Measurements from ENCODE around the gene TMEM147. TPM values are rescaled to one million over a fixed set of nuclear protein-coding genes. Genes with fewer than 3 reads are reported as not detected.

Gene TMEM147
- total RNA-seq, 4 donors from 2014 or later = 86.2 to 145 (median 119) TPM

DNA sequence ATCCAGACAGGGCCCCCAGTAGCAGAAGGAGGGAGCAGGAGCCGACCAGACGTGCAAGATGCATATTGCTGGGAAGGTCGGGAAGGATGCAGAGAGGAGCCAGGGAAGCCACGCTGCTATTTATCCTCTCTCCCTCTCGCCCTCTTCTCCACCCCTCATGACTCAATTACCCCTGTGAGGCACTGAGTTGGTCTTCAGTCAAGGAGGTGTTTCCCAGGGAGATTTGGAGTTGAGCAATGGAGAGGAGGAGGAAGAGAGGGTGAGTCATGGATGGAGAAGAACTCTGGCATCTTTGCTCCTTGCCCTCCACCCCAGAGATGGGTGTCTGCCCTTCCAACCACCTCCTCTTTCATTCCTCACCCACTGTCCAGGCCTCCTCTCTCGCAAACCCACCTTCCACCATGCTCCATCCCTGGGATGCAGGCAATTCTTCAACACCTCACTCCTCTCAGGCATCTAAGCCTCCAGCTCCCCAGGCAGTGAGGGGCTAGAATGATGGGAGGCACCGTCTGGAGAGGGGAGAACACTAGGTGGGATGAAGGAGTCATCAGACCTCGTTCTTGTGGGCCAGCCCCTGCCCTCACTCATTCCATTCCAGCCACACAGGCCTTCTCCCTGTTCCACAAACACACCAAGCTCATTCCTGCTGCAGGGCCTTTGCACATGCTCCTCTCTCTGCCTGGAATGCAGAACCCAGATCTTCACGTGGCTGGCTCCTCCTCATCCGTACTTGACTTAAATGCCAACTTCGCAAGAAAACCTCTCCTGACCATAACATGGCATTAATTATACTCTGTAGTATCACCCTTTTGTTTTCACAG, 17.0 kb upstream of the TMEM147 start, which contains the start of gene SBSN:
SBSN (minus strand) TSS at position 94 of the 821 bp plus-strand sequence; CDS start at position 64, 30 bp downstream.
- H3K4me3 ChIP-seq = no peak within 1 kb of the TSS
- peaks cover 20 to 52% (median 41%) of the 10 kb centered on the region in 3 donors for H3K27me3 ChIP-seq
- H3K36me3 ChIP-seq = no peaks in the 10 kb centered on the region
- no peak for TF ChIP-seq POLR2A (IDR thresholded peaks at IDR 0.05)
- TF ChIP-seq, protein P1, sequence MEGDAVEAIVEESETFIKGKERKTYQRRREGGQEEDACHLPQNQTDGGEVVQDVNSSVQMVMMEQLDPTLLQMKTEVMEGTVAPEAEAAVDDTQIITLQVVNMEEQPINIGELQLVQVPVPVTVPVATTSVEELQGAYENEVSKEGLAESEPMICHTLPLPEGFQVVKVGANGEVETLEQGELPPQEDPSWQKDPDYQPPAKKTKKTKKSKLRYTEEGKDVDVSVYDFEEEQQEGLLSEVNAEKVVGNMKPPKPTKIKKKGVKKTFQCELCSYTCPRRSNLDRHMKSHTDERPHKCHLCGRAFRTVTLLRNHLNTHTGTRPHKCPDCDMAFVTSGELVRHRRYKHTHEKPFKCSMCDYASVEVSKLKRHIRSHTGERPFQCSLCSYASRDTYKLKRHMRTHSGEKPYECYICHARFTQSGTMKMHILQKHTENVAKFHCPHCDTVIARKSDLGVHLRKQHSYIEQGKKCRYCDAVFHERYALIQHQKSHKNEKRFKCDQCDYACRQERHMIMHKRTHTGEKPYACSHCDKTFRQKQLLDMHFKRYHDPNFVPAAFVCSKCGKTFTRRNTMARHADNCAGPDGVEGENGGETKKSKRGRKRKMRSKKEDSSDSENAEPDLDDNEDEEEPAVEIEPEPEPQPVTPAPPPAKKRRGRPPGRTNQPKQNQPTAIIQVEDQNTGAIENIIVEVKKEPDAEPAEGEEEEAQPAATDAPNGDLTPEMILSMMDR (IDR thresholded peaks at IDR 0.05 in 4 of 5, conservative IDR thresholded peaks at IDR 0.05 in 1 of 5) = no peak
- intact Hi-C loops (cut with DNase I; ENCODE audit: low total_unique reads) = no loop called here
- no peak within 1 kb of the TSS for H3K27ac ChIP-seq
- H3K4me1 ChIP-seq = no peaks in the 10 kb centered on the region
- no peaks in the 10 kb centered on the region for H3K9me3 ChIP-seq
- no peak for DNase-seq
- ATAC-seq = no peak
- in situ Hi-C loops (cut with MboI; ENCODE audit: low sequenced_read_pairs in 4 of 4) = loop anchor here in 1 of 4 donors (25.0 kb wide), 1 partner anchor 184 kb away; the partner anchor contains the start of genes KMT2B and ZBTB32

DNA sequence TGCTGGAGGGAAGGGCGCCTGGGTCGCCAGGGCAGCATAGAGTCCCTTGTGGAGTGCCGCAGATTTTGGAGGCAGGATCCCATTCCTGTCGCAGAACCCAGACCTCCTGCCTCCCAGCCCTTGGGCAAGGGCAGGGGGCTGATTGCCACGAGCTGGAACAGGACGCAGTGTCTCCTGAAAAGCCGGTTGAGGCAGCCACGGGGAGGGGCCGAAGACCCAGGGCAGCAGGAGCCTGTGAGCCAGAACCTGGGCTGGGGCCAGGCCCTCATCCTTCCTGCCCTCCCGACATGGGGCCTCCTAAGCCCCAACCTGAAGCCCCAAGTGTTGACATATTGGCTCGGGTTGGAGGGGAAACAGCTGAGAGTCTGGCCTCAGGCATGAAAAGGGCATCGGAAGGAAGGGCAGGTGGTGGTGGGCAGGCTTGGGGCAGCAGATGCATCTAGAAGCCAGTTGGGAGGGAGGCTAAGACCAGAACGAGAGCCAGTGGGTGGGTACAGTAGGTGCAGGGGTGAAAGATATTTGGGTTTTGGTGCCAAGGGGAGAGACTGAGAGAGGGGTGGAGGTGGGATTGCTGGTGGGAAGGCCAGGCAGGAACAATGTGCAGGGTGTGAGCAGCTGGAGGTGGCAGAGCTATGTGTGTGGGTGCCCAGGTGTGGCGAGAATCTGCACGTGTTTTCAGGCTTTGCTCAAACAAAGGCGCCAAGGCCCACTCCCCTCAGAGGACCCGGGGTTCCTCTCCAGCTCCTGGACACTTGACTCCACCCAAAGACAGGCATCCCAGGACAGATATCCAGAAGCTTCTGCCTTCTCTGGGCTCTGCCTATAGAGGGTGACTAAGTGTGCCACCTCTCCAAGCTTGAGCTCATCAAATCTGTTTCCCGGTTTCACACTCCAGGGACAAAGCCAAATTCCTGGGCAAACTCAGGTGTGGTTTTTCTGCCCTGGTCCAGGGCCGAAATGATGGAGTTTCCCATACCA, 15.9 kb upstream of the TMEM147 start:
- Histone ChIP-seq H3K27ac (no peak overlapping the region), H3K9me3 (no peaks in the 10 kb centered on the region), H3K36me3 (no peaks in the 10 kb centered on the region), H3K27me3 (peaks cover 31 to 63% (median 51%) of the 10 kb centered on the region in 3 donors), H3K4me1 (no peaks in the 10 kb centered on the region), H3K4me3 (no peak overlapping the region)
- no peak for ATAC-seq
- in situ Hi-C loops (cut with MboI; ENCODE audit: low sequenced_read_pairs in 4 of 4) = loop anchor here in 1 of 4 donors (25.0 kb wide), 1 partner anchor 183 kb away; the partner anchor contains the start of genes KMT2B and ZBTB32
- TF ChIP-seq POLR2A (IDR thresholded peaks at IDR 0.05) = no peak
- TF ChIP-seq, protein P1 (IDR thresholded peaks at IDR 0.05 in 4 of 5, conservative IDR thresholded peaks at IDR 0.05 in 1 of 5) = no peak
- intact Hi-C loops (cut with DNase I; ENCODE audit: low total_unique reads) = no loop called here
- DNase-seq = no peak

DNA sequence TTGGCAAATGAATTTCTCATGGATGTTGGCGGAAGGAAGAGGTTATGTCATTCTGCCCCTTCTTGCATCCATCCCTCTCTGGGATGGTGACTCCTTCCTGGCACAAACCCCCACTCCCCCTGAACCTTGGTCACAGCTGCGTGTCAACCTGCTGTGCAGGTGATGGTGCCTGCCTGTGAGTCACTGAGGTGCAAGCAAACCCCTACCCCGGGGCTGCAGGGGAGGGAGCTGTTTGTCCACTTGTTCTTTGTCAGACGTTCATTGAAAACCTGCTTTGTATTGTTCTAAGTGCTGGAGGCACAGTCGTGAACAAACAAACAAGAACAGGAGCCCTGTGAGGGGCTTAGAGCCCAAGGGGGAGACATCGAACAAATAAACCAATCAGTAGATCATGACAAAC, 14.1 kb upstream of the TMEM147 start:
- Histone ChIP-seq H3K9me3 (no peaks in the 10 kb centered on the region), H3K4me1 (no peaks in the 10 kb centered on the region), H3K27me3 (peaks cover 33 to 65% (median 50%) of the 10 kb centered on the region in 3 donors), H3K4me3 (no peak overlapping the region), H3K27ac (no peak overlapping the region), H3K36me3 (no peaks in the 10 kb centered on the region)
- intact Hi-C loops (cut with DNase I; ENCODE audit: low total_unique reads) = no loop called here
- in situ Hi-C loops (cut with MboI; ENCODE audit: low sequenced_read_pairs in 4 of 4) = loop anchor here in 1 of 4 donors (25.0 kb wide), 1 partner anchor 181 kb away; the partner anchor contains the start of genes KMT2B and ZBTB32
- ATAC-seq (no peak), DNase-seq (no peak)
- TF ChIP-seq POLR2A (IDR thresholded peaks at IDR 0.05) = no peak
- TF ChIP-seq, protein P1 (IDR thresholded peaks at IDR 0.05 in 4 of 5, conservative IDR thresholded peaks at IDR 0.05 in 1 of 5) = no peak

DNA sequence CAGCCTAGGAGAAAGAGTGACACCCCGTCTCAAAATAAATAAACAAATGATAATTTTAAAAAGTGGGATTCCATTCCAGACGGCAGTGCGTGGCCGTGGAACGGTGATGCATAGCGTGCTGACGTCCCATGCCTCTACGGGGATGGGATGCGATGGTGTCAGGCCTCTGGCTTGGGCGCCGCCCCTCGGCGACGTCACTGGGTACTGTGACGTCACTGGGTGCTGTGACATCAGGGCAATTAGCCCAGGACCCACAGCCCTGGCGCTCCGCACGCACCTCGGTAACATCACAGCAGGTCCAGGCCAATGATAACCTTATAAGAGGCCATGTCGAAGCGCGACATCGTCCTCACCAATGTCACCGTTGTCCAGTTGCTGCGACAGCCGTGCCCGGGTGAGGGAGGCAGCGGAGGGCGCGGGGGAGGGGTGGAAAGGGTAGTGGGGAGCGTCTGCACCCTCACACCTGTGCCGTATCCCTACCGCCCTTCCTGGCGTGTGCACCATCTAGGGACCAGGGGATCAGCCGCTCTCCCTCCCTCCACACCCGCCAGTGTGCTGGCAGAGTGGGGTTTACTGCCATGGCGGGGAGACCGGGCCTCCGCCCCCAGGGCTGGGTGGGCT, 12.1 kb upstream of the TMEM147 start, which contains the start of gene GAPDHS:
GAPDHS (plus strand) TSS at position 256 of the 621 bp plus-strand sequence; CDS start at position 328, 72 bp downstream.
- no peak for TF ChIP-seq POLR2A (IDR thresholded peaks at IDR 0.05)
- TF ChIP-seq, protein P1 (IDR thresholded peaks at IDR 0.05 in 4 of 5, conservative IDR thresholded peaks at IDR 0.05 in 1 of 5) = no peak
- ATAC-seq (no peak), DNase-seq (no peak)
- Histone ChIP-seq H3K27ac (no peak within 1 kb of the TSS), H3K27me3 (peaks cover 33 to 60% (median 47%) of the 10 kb centered on the region in 3 donors), H3K36me3 (no peaks in the 10 kb centered on the region), H3K9me3 (no peaks in the 10 kb centered on the region), H3K4me1 (no peaks in the 10 kb centered on the region), H3K4me3 (no peak within 1 kb of the TSS)
- in situ Hi-C loops (cut with MboI; ENCODE audit: low sequenced_read_pairs in 4 of 4) (loop anchor here in 1 of 4 donors (25.0 kb wide), 1 partner anchor 179 kb away; the partner anchor contains the start of genes KMT2B and ZBTB32), intact Hi-C loops (cut with DNase I; ENCODE audit: low total_unique reads) (no loop called here)

Measured in gastrocnemius medialis (tissue), 4 donors.